Right lobe of liver (tissue), 6 donors: ENCODE data around the gene DDB1. TPM values are rescaled to one million over a fixed set of nuclear protein-coding genes. Genes with fewer than 3 reads are reported as not detected.

Experiments used
- ATAC-seq, 4 donors: fragments of 200-7000 bp; cut with Tn5 transposase; one replicate each; pipeline ENCODE4 v1.9.1; 2020; ENCODE audit warnings: mild to moderate bottlenecking in 4 of 4, moderate library complexity in 4 of 4
- DNase-seq, 3 donors: peaks; one replicate each; pipeline ENCODE4 v3.0.0-alpha.2; 2020
- H3K27ac ChIP-seq, 3 donors: fragments of 200-600 bp; one replicate each; pipeline ENCODE4 v1.8.0; 2022
- H3K27me3 ChIP-seq, 2 donors: fragments of 200-600 bp; one replicate each; pipeline ENCODE4 v1.8.0; 2022
- H3K36me3 ChIP-seq, 4 donors: fragments of 200-600 bp; sonication (generic) in 1 of 4; one replicate each; pipeline versions ENCODE4 v1.5.1 to v1.8.0; 2017 to 2022; ENCODE audit warnings: control low read depth in 1 of 4
- H3K4me1 ChIP-seq, 4 donors: fragments of 200-600 bp; sonication (generic) in 1 of 4; one replicate each; pipeline versions ENCODE4 v1.5.1 to v1.8.0; 2017 to 2022; ENCODE audit warnings: control low read depth in 1 of 4
- H3K4me3 ChIP-seq, 3 donors: fragments of 200-600 bp; one replicate each; pipeline ENCODE4 v1.8.0; 2022
- H3K9me3 ChIP-seq, 4 donors: fragments of 200-600 bp; sonication (generic) in 1 of 4; one replicate each; pipeline versions ENCODE4 v1.5.1 to v1.8.0; 2017 to 2022; ENCODE audit warnings: control low read depth in 1 of 4
- CTCF ChIP-seq, 4 donors: fragments of 200-600 bp in 3 of 4; fragments of 450-650 bp in 1 of 4; IDR thresholded peaks; one replicate each; pipeline versions ENCODE4 v1.5.1 to v1.8.0; 2016 to 2022; ENCODE audit warnings: antibody characterized with exemption in 4 of 4, mild to moderate bottlenecking in 2 of 4
- POLR2A ChIP-seq: fragments of 450-650 bp; IDR thresholded peaks from one replicate; pipeline ENCODE4 v1.6.1; 2017; ENCODE audit warnings: antibody characterized with exemption, mild to moderate bottlenecking
- WGBS: methylation state at CpG from one replicate; pipeline ENCODE4 v1.1.6; 2018; ENCODE audit warnings: low coverage, low lambda C conversion rate; ENCODE audit not compliant: insufficient coverage; ENCODE audit errors: missing lambda C conversion rate; 5-methylcytosine and 5-hydroxymethylcytosine counted together
- intact Hi-C, 2 donors: fragments of 100-400 bp; cut with DNase I; formaldehyde crosslinking; loops; one replicate each; pipeline versions ENCODE4 v1.11.2 to v1.14.1; 2022
- total RNA-seq, 6 experiments: library from RNA; depleted of rRNA in 2 of 6; stranded (reverse); fragments of >200 nt in 2 of 6; fragmentation: NEBNext Ultra II Directional in 3 of 6; extraction: Animal tissue kit (Norgen Biotek cat#: 25700) in 3 of 6; gene quantifications; one replicate each; pipeline versions ENCODE4 v1.1.0 to v1.2.4, GENCODE V29; 2016 to 2023
- donor health status: DM: no; HTN: yes; CAD: no.
- donor health status: DM: no; HTN: no; CAD: no.
- donor health status: DM: no; HTN: no; CAD: no.
- donor health status: DM: no; HTN: yes; CAD: no.
- donor health status: DM: no; HTN: yes; CAD: no.

Gene DDB1
- total RNA-seq, 6 experiments from 2014 or later: 70.9 to 94.5 (median 83.9) TPM

GRCh38 chr11:61270354-61271076, 62.4 kb downstream of the DDB1 start:
- peaks cover 0 to 18% (median 3%) of the 10 kb centered on the region in 4 donors for H3K4me1 ChIP-seq
- 91% methylated on average over 7 of the region's 7 CpGs for WGBS
- no peaks in the 10 kb centered on the region for H3K36me3 ChIP-seq
- ATAC-seq (no peak), DNase-seq (no peak)
- intact Hi-C loops: no loop called here
- no peaks in the 10 kb centered on the region for H3K27me3 ChIP-seq
- TF ChIP-seq POLR2A: no peak
- no peak for TF ChIP-seq CTCF (IDR thresholded peaks at IDR 0.05)
- H3K27ac ChIP-seq: no peak overlapping the region
- H3K4me3 ChIP-seq: no peak overlapping the region
- H3K9me3 ChIP-seq: no peaks in the 10 kb centered on the region

- intact Hi-C loops: loop anchor here in 1 of 2 donors (10.0 kb wide), 1 partner anchor 116 kb away; no protein-coding TSS in a partner anchor
- 87% methylated on average over 8 of the region's 15 CpGs for WGBS
- TF ChIP-seq CTCF (IDR thresholded peaks at IDR 0.05) (no peak), POLR2A (no peak)
- H3K4me3 ChIP-seq: no peak overlapping the region
- no peak overlapping the region for H3K27ac ChIP-seq
- H3K4me1 ChIP-seq: peaks cover 0 to 31% (median 8%) of the 10 kb centered on the region in 4 donors
- H3K27me3 ChIP-seq: no peaks in the 10 kb centered on the region
- H3K36me3 ChIP-seq: no peaks in the 10 kb centered on the region
- DNase-seq (no peak), ATAC-seq (no peak)
- no peaks in the 10 kb centered on the region for H3K9me3 ChIP-seq
These were observed 64.2 kb downstream of the DDB1 start for GRCh38 chr11:61268588-61269250.

- peak; percentile 84 to 93 (median 87) for ATAC-seq
- Histone ChIP-seq H3K4me1 (peaks cover 0 to 31% (median 8%) of the 10 kb centered on the region in 4 donors), H3K4me3 (no peak overlapping the region), H3K9me3 (no peaks in the 10 kb centered on the region), H3K36me3 (no peaks in the 10 kb centered on the region), H3K27me3 (no peaks in the 10 kb centered on the region), H3K27ac (peak overlapping the region; percentile 16 to 71 (median 26))
- WGBS: 0% methylated on average over 2 of the region's 6 CpGs
- no peak for TF ChIP-seq CTCF (IDR thresholded peaks at IDR 0.05)
- no peak for TF ChIP-seq POLR2A
- intact Hi-C loops: loop anchor here in 1 of 2 donors (10.0 kb wide), 1 partner anchor 117 kb away; no protein-coding TSS in a partner anchor
- peak; percentile 88 to 94 (median 90) for DNase-seq
These were observed 65.5 kb downstream of the DDB1 start for GRCh38 chr11:61267437-61267841.

GRCh38 chr11:61266602-61267001, 66.3 kb downstream of the DDB1 start:
- ATAC-seq: no peak
- intact Hi-C loops: loop anchor here in 1 of 2 donors (10.0 kb wide), 1 partner anchor 118 kb away; no protein-coding TSS in a partner anchor
- H3K36me3 ChIP-seq: no peaks in the 10 kb centered on the region
- no peak overlapping the region for H3K4me3 ChIP-seq
- peak overlapping the region; percentile 16 to 71 (median 26) for H3K27ac ChIP-seq
- H3K9me3 ChIP-seq: no peaks in the 10 kb centered on the region
- no peak for DNase-seq
- TF ChIP-seq POLR2A: no peak
- no peaks in the 10 kb centered on the region for H3K27me3 ChIP-seq
- WGBS: 77% methylated on average over 3 of the region's 4 CpGs
- peaks cover 0 to 31% (median 8%) of the 10 kb centered on the region in 4 donors for H3K4me1 ChIP-seq

GRCh38 chr11:61265357-61265756, 67.5 kb downstream of the DDB1 start:
- H3K27ac ChIP-seq: peak overlapping the region; percentile 66 to 83 (median 76)

More at GRCh38 chr11:61265357-61265756, 67.5 kb downstream of the DDB1 start:
- WGBS: 28% methylated on average over 6 of the region's 14 CpGs
- H3K27me3 ChIP-seq: no peaks in the 10 kb centered on the region
- no peaks in the 10 kb centered on the region for H3K9me3 ChIP-seq
- TF ChIP-seq POLR2A (no peak), CTCF (IDR thresholded peaks at IDR 0.05) (no peak)
- no peaks in the 10 kb centered on the region for H3K36me3 ChIP-seq
- ATAC-seq: peak; percentile 67 to 83 (median 74)
- intact Hi-C loops: loop anchor here in 1 of 2 donors (10.0 kb wide), 1 partner anchor 119 kb away; no protein-coding TSS in a partner anchor
- H3K4me3 ChIP-seq: no peak overlapping the region
- H3K4me1 ChIP-seq: peaks cover 0 to 31% (median 8%) of the 10 kb centered on the region in 4 donors
- peak; percentile 76 to 91 (median 77) for DNase-seq
